HG03039 (cell line): ENCODE results near the gene NBEA.

Source experiments
- ATAC-seq: cut with Tn5 transposase; IDR thresholded peaks from one replicate; pipeline ENCODE4 v1.9.1; 2021; ENCODE audit warnings: mild to moderate bottlenecking, moderate library complexity; ENCODE audit not compliant: unreplicated experiment

NBEA gene

GRCh38 chr13:35162420-35162819 is 220.3 kb downstream of the NBEA start:
- no peak for ATAC-seq

DNA sequence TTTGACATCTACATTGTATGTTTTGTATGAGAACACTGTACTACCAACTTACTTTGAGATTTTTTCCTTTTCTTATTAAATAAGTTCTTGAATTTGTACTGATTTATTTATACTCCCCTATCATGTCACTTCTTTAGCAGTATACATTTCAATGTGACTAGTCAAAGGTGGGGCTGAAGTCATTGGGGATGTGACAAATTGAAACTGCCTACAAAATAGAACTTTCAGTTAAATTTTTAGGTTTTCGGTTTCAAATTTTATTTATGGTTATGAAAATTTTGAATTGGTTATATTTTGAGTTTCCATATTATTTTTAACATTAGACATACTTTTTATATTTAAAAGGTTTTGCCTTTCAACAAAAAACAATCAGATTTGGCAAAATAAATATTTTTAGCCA is 221.6 kb downstream of the NBEA start:
- peak; percentile 39 for ATAC-seq

- peak; percentile 78 for ATAC-seq
These were observed 222.4 kb downstream of the NBEA start for GRCh38 chr13:35164324-35164932.

GRCh38 chr13:35165205-35165604 is 223.1 kb downstream of the NBEA start:
- ATAC-seq, result no peak

DNA sequence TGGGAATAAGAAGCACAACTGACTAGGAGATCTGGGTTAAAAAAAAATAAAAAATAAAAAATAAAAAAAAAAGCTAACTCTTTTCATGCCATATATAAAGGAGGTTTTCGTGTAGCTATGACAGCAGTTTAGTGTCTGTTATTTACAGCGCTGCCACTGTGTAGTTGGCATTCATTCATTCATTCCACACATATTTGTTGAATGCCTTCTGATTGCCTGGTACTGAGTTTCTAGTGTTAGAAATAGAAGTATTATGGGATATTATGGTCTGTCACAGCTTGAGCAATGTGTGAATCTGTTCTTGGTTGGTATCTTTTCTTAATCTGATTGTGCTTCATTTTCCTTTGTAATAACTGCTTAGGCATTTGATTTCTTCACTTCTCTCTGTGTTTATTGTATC is 237.4 kb downstream of the NBEA start:
- no peak for ATAC-seq

DNA sequence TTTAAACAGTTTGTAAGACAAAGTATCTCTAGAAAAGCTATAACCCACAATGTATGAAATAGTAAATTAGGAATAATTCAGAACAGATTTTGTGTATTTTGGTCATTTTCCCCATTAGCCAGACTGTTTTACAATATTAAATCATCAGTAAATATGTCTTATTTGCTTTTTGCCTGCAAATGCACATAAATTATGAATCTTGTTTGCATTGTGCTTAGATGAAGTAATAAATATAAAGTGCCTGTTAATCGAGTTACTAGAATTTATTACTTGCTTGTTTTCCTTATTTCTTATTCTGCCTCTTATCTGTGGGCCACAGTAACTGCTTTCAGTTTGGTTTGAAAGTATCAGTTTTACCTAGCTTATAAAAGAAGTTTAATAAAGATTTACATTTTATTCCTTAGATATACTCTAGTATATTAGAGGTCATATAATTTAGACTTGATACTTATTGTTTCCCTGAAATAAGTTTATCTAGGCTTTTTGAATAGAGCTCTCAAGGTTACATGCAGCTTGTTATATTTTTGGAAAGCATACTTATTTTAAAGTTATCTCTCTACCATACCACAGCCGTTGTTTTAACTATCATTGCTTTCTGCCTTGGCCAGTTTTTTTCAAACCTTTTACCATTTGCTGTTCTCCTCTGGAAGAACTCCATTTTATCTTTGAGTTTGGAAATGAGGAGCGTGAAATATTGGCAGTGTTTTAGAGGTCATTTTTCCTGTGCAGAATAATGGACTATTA is 238.0 kb downstream of the NBEA start:
- no peak for ATAC-seq

- no peak for ATAC-seq
These were observed 248.2 kb downstream of the NBEA start for GRCh38 chr13:35190241-35190640.

DNA sequence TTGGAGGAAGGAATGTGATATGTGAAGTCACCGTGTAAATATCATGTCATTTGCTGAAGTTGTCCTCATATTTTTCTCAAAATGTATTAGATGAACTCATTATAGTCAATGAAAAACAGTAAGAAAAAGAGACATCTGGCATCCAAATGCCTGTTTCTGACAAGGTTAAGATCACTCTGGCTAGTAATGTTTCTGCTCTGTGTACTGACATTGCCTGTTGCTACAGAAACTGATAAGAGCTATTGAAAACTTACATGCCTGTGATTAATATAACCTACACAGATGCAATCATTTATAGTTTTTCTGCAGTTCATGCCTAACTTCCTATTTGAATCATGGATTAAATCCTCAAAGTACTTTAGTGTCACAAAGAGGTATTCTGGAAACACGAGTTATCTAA is 249.8 kb downstream of the NBEA start:
- ATAC-seq, result no peak

- no peak for ATAC-seq
These were observed 256.6 kb downstream of the NBEA start for GRCh38 chr13:35198613-35199200.

DNA sequence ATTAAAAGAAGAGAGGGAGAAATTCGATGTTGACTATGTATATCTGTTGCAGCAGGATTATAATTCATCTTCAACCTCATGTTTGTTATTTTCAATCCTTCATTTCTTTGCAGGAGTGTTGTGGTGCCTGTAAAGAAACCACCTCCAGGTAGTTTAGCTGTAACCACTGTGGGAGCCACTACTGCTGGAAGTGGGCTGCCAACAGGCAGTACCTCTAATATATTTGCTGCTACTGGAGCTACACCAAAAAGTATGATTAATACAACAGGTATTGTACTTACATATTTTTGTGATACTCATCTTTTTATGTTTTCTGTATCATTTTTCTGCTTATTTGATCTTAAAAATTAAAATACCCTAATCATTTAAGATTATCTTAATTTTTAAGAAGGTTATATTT is 266.5 kb downstream of the NBEA start:
- ATAC-seq, result no peak

- no peak for ATAC-seq
These were observed 268.2 kb downstream of the NBEA start for GRCh38 chr13:35210261-35210660.

GRCh38 chr13:35211949-35212348 is 269.9 kb downstream of the NBEA start:
- no peak for ATAC-seq

GRCh38 chr13:35213911-35214310 is 271.8 kb downstream of the NBEA start:
- ATAC-seq, result no peak

DNA sequence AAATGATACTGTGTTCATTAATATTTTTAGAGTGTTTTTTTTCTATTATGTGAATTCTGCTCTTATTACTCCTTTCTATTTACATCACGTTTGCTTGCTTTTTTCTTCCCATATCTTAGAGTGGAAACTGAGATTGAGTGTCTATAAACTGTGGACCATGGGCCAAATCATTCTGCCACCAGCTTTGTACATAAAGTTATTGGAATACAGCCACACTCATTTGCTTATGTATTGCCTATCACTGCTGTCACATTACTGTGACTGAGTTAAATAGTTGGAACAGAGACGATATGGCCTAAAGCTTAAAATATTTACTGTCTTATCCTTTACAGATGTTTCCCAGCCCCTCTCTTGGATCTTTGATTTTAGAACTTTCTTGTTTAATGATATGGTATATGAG is 274.1 kb downstream of the NBEA start:
- no peak for ATAC-seq

DNA sequence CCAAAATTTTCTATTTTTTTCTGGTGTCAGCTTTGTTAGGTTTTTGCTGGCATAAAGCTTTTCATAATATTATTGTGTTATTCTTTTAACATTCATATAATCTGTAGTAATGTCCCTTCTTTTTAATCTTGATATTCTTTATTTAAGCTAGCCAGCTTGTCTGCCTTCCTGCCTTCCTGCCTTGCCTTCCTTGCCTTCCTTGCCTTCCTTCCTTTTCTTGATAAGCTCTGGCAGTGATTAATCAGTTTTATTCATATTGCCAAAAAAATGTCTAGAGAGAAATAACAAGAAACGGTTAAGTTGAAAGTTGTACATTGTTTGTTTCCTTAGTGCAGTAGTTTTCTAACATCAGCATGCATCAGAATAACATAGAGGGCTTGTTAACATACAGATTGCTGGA is 277.0 kb downstream of the NBEA start:
- no peak for ATAC-seq

- ATAC-seq, result no peak
These were observed 283.1 kb downstream of the NBEA start for GRCh38 chr13:35225159-35225558.

DNA sequence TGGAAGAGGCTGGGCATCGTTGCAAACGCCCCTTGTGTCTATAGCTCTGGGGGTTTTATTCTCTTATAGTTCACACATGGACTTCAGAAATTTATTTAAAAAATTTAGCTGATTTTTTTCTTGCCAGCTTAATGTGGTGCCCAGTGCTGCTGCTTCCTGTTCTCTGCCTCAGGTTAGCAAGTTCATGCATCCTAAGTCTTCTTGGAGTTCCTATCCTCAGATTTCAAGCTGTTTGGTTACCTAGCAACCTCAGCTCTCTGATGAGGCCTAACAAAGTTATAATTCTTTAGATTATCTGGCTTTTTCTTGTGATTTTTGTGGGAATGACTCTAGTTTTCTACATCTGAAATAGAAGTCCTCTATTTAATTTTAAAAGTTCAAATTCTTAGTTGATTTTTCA is 283.5 kb downstream of the NBEA start:
- ATAC-seq, result no peak

DNA sequence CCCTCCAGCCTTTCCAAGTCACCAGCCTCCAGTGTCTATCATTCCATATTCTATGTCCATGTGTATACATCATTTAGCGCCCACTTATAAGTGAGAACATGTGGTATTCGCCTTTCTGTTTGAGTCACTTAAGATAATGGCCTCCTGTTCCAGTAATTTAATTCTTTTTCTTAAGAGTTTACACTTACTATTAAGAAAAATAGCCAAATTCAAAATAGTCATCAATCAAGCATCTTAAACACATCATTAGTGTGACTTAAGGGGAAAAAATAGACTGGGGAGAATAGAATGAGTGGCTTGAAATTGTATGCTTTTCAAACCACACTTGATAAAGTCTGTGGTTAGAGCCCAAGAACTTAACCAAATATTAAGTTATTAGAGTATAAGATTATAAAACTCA is 286.5 kb downstream of the NBEA start:
- ATAC-seq, result no peak

DNA sequence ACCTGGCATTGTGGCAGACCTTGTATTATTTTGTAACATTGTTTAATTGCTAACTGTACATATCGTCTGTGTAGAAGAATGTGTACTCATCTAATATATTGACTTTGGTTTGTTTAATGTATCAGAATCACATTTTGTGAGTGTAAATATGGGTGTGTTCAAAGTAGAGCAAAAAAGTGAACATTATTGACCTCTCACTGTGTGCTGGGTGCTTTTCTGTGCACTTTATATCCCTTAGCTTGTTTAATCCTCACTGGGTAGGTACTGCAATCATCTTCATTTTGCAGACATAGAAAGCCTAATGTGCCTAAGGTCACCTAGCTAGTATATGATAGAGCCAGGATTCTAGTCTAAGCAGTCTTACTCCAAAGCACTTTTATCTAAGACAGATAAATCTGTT is 289.4 kb downstream of the NBEA start:
- ATAC-seq, result no peak

DNA sequence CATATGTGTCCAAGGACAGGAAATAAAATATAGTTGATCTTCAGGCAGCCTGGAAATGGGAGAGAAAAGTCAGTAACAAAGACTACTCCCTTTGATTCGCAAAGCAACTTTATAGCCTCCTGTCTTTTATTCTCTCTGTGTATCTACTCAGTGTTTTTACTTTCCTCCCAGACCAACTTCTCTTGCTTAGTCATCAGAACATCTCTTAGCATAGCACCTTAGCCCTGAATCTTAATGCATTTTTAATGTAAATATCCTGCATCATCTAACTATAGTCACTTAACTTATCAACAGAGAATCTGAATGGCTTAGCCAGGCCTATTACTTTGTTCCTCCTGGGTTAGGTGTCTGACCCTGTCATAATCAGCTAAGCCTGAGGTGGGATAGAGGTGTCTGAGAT is 296.2 kb downstream of the NBEA start:
- no peak for ATAC-seq

DNA sequence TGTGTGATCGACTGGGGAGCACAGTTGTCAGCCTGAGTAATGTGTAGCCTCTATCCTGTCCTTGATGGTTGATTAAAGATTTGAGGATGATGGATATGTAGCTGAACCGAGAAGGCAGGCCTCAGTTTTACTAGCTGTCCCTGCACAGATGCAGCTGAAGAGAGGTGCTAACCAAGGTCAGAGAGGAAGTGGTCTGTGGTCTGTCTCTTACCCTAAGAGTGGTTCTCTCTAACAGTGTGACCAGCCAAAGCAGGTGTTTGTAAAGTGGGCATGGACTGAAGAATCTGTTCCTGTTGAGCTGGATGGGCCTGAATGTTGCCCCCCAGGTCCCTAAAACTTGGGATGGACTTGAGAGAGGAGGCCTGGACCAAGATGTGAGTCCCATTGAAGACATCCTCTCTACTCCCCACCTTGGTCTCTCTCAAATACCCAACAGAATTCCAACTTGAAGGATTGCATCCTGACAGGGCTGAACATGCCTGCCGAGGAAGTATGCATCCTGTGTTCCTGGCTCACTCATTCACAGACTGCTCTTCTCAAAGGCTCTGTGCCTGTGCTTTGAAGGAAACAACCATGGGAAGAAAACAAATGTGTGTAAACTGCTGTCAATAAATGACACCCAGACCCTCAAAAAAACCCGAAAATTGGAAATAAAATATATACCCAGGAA is 310.6 kb downstream of the NBEA start:
- ATAC-seq, result peak; percentile 76

DNA sequence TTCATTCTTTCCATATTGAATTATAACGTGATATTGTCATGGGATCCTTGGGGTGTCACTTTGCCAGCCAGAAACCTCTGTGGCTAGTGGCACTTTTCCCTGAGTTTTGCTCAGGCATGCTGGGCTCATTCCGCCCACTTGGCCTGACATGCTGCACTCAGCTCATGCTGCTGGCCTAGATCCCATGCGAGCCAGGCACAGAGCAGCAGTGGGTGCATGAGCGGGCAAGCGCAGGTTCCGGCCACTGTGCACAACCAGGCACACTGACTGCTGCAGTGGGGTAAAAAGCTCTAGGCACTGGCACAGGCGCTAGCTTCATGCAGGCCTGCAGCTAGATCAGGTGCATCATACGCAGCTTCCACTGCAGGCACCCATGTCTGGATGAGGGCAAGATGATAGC is 313.2 kb downstream of the NBEA start:
- ATAC-seq, result no peak
